Thymus (tissue), 11 donors: ENCODE data around the gene SYNGR3. TPM values are rescaled to one million over a fixed set of nuclear protein-coding genes. Genes with fewer than 3 reads are reported as not detected.

Experiments used
- DNase-seq, 9 donors: peaks; one replicate each; pipeline ENCODE4 v3.0.0-alpha.2; 2013; ENCODE audit warnings: low spot score in 9 of 9, low read depth in 6 of 9, missing footprints in 1 of 9
- H3K27ac ChIP-seq, 2 donors: one replicate each; pipeline ENCODE4 v1.5.1; 2013; ENCODE audit warnings: control low read depth in 1 of 2, low read depth in 1 of 2, low read length in 1 of 2, mild to moderate bottlenecking in 1 of 2, moderate library complexity in 1 of 2
- H3K27me3 ChIP-seq, 2 donors: one replicate each; pipeline ENCODE4 v1.5.1; 2013; ENCODE audit warnings: low read length in 1 of 2; ENCODE audit not compliant: control insufficient read depth in 2 of 2, insufficient read depth in 1 of 2
- H3K36me3 ChIP-seq, 2 donors: one replicate each; pipeline ENCODE4 v1.5.1; 2013; ENCODE audit warnings: low read length in 1 of 2, mild to moderate bottlenecking in 1 of 2, moderate library complexity in 1 of 2; ENCODE audit not compliant: control insufficient read depth in 2 of 2, insufficient read depth in 2 of 2
- H3K4me1 ChIP-seq, 2 donors: one replicate each; pipeline ENCODE4 v1.5.1; 2013; ENCODE audit warnings: low read length in 2 of 2; ENCODE audit not compliant: control insufficient read depth in 2 of 2, insufficient read depth in 2 of 2
- H3K4me3 ChIP-seq, 2 donors: one replicate each; pipeline ENCODE4 v1.5.1; 2013; ENCODE audit warnings: low read length in 2 of 2, control low read depth in 1 of 2, mild to moderate bottlenecking in 1 of 2
- H3K9me3 ChIP-seq, 2 donors: one replicate each; pipeline ENCODE4 v1.5.1; 2013; ENCODE audit warnings: low read length in 1 of 2, mild to moderate bottlenecking in 1 of 2; ENCODE audit not compliant: control insufficient read depth in 2 of 2, insufficient read depth in 1 of 2
- whole genome bisulfite sequencing: extraction: QIAGEN DNeasy Blood & Tissue Kit; methylation state at CpG from one replicate; pipeline ENCODE4 v1.1.7; 2013; 5-methylcytosine and 5-hydroxymethylcytosine counted together
- polyA plus RNA-seq: library from polyadenylated mRNA; stranded (reverse); fragments of 200-250 nt; gene quantifications from one replicate; pipeline ENCODE4 v1.2.3, GENCODE V29; 2013
- total RNA-seq: library from RNA; stranded (reverse); fragments of 120-200 nt; gene quantifications from one replicate; pipeline ENCODE4 v1.2.4, GENCODE V29; 2013
- donor health status: healthy.

The SYNGR3 gene
- total and polyA plus RNA-seq, 2 donors = 1.2 to 2.7 TPM

DNA sequence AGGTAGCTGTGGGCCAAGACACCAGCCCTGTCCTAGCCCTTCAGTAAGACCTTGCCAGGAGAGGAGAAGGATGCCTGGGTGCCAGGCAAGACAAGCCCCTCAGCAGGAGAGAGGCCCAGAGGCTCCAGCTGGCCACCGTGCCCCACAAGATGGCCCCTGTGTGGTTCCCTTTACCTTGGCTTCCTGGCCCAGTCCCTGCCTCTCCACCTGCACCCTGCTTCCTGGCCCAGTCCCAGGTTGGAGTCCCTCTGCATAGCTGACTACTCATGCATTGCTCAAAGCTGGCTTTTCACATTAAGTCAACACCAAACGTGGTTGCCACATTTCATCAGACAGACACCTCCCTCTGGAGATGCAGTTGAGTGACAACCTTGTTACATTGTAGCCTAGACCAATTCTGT is 4.0 kb downstream of the SYNGR3 start:
- Histone ChIP-seq H3K27ac (no peak overlapping the region), H3K4me1 (peaks cover 13 to 19% of the 10 kb centered on the region in 2 donors), H3K27me3 (peaks cover 31 to 45% of the 10 kb centered on the region in 2 donors), H3K4me3 (no peak overlapping the region), H3K36me3 (peaks cover 16 to 22% of the 10 kb centered on the region in 2 donors), H3K9me3 (peaks cover 1 to 12% of the 10 kb centered on the region in 2 donors)
- WGBS = 84% methylated on average over 2 of the region's 2 CpGs
- DNase-seq = no peak

DNA sequence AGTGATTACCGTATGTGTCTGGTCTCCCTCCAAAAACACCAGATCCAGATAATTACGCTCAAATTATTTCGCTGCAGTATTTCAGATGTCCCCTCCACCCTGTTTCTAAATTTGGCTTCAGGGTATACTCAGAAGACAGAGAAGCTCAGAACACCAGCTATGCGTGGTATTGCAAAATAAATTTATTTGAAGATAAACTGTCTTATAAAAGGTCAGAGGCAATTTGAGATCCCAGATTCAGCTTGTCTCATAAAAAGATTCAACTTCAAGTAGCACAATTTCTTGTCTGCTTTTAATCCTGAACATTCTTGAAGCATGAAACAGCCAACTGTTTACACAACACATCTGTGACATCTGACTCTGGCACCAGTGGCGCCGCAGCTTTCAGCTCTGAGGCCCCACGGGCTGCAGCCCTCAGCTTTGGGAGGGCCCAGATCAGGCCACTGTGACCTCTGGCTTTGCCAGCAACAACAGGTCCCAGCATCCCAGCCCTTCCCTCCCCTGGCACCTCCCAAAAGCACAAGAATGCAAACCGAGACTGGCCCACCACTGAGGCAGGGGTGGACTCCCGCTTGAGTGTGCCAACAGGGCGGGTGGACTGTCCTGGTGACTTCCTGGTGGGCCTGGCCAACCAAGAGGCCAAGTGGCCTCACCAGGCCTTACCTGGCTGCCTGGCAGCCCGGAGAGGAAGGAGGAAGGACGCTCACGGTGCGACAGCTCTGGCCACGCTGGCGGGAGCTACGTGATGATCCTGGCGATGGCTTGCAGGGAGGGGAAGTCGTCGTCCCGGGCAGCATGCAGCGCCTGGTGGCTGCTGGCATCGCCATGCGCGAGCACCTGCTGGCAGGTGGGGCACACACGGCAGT is 8.0 kb downstream of the SYNGR3 start:
- Histone ChIP-seq H3K27me3 (peaks cover 0 to 11% of the 10 kb centered on the region in 2 donors), H3K4me1 (no peaks in the 10 kb centered on the region), H3K9me3 (peaks cover 0 to 3% of the 10 kb centered on the region in 2 donors), H3K36me3 (peaks cover 53 to 62% of the 10 kb centered on the region in 2 donors), H3K27ac (no peak overlapping the region), H3K4me3 (no peak overlapping the region)
- no peak for DNase-seq
- WGBS = 96% methylated on average over 26 of the region's 26 CpGs

DNA sequence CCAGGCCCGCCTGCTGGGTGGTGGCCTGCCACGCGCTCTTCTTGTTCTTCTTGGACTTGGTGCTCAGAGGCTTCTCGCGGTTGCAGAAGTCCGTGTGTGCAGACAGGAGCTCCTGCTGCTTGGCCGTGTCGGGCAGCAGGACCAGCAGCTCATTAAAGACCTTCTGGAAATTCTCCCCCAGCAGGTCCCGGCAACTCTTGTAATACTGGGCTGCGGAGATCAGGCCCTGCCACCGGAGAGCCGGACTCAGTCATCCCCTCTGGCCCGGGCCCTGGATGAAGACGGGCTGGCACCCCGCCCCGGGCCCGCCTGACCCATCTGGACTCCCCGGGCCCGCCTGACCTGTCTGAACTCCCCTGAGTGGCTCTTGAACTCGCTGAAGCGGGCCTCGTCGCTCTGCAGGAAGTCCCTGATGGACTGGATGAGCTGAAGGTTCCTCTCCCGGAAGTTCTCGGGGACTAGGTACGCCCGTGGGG is 8.6 kb downstream of the SYNGR3 start:
- 98% methylated on average over 27 of the region's 27 CpGs for WGBS
- no peaks in the 10 kb centered on the region for H3K9me3 ChIP-seq
- H3K4me3 ChIP-seq = no peak overlapping the region
- H3K27ac ChIP-seq = no peak overlapping the region
- H3K27me3 ChIP-seq = peaks cover 0 to 4% of the 10 kb centered on the region in 2 donors
- H3K36me3 ChIP-seq = peaks cover 60 to 69% of the 10 kb centered on the region in 2 donors
- H3K4me1 ChIP-seq = peaks cover 0 to under 1% of the 10 kb centered on the region in 2 donors
- DNase-seq = no peak

DNA sequence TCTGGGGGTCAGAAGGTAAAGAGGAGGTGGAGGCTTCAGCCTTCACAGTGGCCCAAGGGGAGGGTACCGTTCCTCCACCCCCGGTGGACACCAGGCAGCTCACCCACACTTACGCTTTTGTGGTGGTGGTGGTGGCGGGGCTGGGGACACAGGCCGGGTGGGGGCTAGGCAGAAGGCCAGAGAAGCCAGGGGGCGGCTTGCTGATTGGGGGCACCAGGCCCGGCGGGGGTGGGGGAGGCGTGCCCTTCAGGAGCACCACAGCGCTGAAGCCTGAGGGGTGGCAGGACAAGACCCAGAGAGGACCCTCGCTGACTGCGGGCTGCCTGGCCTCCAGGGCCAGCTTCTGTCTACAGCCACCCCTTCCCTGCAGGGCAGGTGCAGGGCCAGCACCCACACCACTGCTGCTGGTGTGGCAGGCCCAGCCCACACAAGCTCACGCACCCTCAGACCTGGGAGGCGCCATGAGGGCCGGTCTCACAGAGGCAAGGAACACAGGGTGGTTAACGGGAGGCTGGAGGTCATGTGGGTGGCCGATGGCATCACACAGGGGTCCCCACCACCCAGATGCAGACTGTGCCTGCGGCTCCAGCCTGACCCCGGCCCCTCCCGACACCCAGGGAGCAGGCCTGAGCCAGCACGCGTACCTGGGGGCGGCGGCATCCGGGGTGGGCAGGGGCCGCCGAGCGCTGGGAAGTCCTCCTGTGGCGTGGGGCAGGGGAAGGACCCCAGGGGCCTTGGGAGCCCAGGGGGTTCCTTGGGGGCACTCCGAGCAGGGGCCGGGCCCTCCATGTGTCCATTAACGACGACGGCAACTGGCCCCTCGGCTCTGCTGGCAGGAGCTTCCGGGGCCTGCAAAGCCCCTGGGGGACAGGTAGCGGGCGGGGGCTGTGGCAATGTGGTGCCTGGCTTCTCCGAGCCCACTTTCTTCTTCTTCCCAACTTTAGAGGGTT is 9.4 kb downstream of the SYNGR3 start:
- WGBS = 98% methylated on average over 39 of the region's 39 CpGs
- no peaks in the 10 kb centered on the region for H3K27me3 ChIP-seq

DNA sequence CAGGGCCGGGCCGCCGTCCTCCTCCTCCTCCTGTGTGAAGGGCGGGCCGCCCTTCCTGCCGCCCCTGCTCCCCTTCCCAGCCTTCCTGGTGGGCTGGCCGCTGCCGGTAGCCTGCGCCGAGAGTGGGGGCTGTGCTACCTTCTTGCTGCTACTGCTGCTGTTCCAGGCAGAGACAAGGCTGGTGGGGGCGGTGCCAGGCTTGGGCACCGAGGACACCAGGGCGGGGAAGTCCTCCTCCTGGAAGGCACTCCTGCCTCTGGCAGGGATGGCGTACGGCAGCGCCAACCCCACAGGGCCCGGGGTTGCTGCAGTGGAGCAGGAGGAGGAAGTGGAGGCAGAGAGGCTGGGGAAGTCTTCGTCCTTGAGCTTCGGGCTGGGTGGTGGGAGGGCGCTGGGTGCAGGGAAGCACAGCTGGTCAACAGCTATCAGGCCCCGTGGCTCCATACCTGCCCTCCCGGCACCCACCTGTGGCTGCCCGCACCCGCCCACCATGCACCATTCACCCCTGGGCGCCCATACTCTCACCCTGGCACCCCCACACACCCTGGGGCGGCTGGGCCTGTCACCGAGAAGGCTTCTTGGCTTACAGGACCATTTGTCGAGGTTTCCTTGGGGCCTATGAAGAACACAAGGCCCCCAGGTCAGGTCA is 10.2 kb downstream of the SYNGR3 start:
- no peak overlapping the region for H3K4me3 ChIP-seq
- no peaks in the 10 kb centered on the region for H3K27me3 ChIP-seq
- WGBS = 98% methylated on average over 28 of the region's 28 CpGs
- H3K27ac ChIP-seq = no peak overlapping the region
- peaks cover 68 to 69% of the 10 kb centered on the region in 2 donors for H3K36me3 ChIP-seq
- no peak for DNase-seq
- peaks cover 0 to 12% of the 10 kb centered on the region in 2 donors for H3K4me1 ChIP-seq
- H3K9me3 ChIP-seq = peaks cover 0 to 10% of the 10 kb centered on the region in 2 donors

More for the DNA sequence above, 9.4 kb downstream of the SYNGR3 start:
- Histone ChIP-seq H3K4me1 (peaks cover 0 to 7% of the 10 kb centered on the region in 2 donors), H3K27ac (no peak overlapping the region), H3K9me3 (peaks cover 0 to 5% of the 10 kb centered on the region in 2 donors), H3K4me3 (no peak overlapping the region), H3K36me3 (peaks cover 64 to 69% of the 10 kb centered on the region in 2 donors)
- no peak for DNase-seq

DNA sequence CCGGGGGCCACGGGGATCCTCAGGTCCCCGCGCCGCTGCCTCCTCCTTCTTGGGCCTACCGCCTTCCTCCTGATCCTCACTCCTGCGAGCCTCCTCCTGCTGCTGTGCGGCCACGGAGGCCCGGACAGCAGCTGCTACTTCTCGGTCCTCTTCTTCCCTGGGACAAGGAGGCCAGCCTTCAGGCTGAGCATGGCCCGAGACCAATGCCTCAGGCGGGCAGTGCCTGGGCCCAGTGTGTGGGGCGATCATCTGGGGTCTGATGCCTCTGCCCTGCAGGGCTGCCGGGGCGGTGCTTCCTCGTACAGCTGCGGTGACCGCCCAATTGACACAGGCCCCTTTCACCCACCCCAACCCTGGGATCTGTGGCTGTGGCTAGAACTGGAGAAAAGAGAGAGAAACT is 11.3 kb downstream of the SYNGR3 start:
- H3K9me3 ChIP-seq = peaks cover 0 to 10% of the 10 kb centered on the region in 2 donors
- whole genome bisulfite sequencing = 98% methylated on average over 19 of the region's 19 CpGs
- H3K4me3 ChIP-seq = no peak overlapping the region
- no peak for DNase-seq
- H3K36me3 ChIP-seq = peaks cover 68 to 69% of the 10 kb centered on the region in 2 donors
- H3K4me1 ChIP-seq = peaks cover 0 to 12% of the 10 kb centered on the region in 2 donors
- no peak overlapping the region for H3K27ac ChIP-seq
- H3K27me3 ChIP-seq = no peaks in the 10 kb centered on the region

DNA sequence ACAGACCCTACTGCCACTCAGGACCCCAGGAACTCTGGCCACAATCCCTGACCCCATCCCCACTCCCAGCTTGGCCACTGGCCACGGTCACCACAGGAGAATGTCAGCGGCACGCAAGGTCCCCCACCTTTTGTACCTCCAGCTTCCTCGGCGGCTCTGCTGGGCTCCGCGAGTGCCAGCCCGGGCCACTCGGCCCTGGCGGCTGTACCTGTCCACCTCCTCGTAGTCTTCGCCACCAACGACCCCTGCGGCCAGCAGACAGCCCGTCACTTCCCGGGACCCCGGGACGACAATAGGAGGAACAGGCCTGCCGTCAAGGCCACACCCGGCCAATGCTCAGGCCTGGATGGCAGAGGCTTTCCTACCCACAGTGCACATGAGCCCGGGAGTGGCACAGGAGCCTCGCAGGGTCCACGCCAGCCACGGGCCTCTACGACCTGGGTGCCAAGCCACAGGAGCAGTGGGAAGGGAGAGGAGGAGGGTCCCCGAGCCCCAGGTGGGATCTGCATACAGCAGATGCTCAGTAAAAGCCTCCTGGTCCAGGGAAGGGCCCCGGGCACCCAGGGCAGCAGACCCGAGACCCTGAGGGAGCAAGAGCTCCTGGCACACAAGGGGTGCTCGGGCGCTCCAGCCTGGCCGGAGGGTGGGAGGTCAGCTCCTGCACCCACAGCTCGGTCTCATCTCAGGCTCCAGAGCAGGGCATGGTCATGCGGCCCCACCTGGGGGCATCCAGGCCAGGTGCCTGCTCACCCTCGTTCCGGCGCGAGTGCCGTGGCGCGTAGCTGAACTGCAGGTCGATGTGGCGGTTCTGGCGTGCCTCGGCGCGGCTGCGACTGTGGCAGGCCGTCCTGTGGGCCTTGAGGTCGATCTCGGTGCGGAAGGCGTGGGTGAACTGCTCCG is 11.9 kb downstream of the SYNGR3 start:
- no peak overlapping the region for H3K27ac ChIP-seq
- peaks cover 0 to 10% of the 10 kb centered on the region in 2 donors for H3K9me3 ChIP-seq
- DNase-seq = no peak
- no peaks in the 10 kb centered on the region for H3K27me3 ChIP-seq
- no peak overlapping the region for H3K4me3 ChIP-seq
- peaks cover under 1 to 12% of the 10 kb centered on the region in 2 donors for H3K4me1 ChIP-seq
- 98% methylated on average over 53 of the region's 53 CpGs for WGBS
- H3K36me3 ChIP-seq = peaks cover 67 to 68% of the 10 kb centered on the region in 2 donors
